ENCODE results near the gene CYP4F11.
"Not testable (repeated sequence)": the region's sequence is repeated elsewhere in the genome, so short reads cannot be mapped to it uniquely, and the experiment has no call there.

CYP4F11 gene

GRCh38 chr19:15936173-15936572, 1.8 kb upstream of the CYP4F11 start:
- Mint-ChIP-seq H3K27me3 (peaks cover 4% of the 10 kb centered on the region), H3K4me1 (no peaks in the 10 kb centered on the region), H3K27ac (no peak overlapping the region), H3K4me3 (no peak overlapping the region), H3K9me3 (no peaks in the 10 kb centered on the region), H3K36me3 (no peaks in the 10 kb centered on the region)

GRCh38 chr19:15935167-15935702, 906 bp upstream of the CYP4F11 start:
- Mint-ChIP-seq H3K27me3 (peaks cover 2% of the 10 kb centered on the region), H3K36me3 (no peaks in the 10 kb centered on the region), H3K4me1 (no peaks in the 10 kb centered on the region), H3K9me3 (no peaks in the 10 kb centered on the region), H3K4me3 (no peak overlapping the region), H3K27ac (no peak overlapping the region)

GRCh38 chr19:15933761-15934331, 483 bp downstream of the CYP4F11 start:
- H3K4me3 Mint-ChIP-seq, H3K9me3 Mint-ChIP-seq, H3K27ac Mint-ChIP-seq, H3K27me3 Mint-ChIP-seq, H3K4me1 Mint-ChIP-seq, H3K36me3 Mint-ChIP-seq: not testable (repeated sequence)

GRCh38 chr19:15928321-15928720, 6.0 kb downstream of the CYP4F11 start:
- Mint-ChIP-seq H3K27ac (no peak overlapping the region), H3K9me3 (no peaks in the 10 kb centered on the region), H3K27me3 (peaks cover 19% of the 10 kb centered on the region), H3K4me1 (no peaks in the 10 kb centered on the region), H3K36me3 (no peaks in the 10 kb centered on the region), H3K4me3 (no peak overlapping the region)

- Mint-ChIP-seq H3K4me3 (no peak overlapping the region), H3K27me3 (peaks cover 20% of the 10 kb centered on the region), H3K27ac (no peak overlapping the region), H3K36me3 (no peaks in the 10 kb centered on the region), H3K9me3 (no peaks in the 10 kb centered on the region), H3K4me1 (no peaks in the 10 kb centered on the region)
Measured at GRCh38 chr19:15926484-15926883, 7.8 kb downstream of the CYP4F11 start.

GRCh38 chr19:15923702-15924101, 10.6 kb downstream of the CYP4F11 start:
- Mint-ChIP-seq H3K27me3 (peaks cover 19% of the 10 kb centered on the region), H3K4me1 (no peaks in the 10 kb centered on the region), H3K9me3 (no peaks in the 10 kb centered on the region), H3K4me3 (no peak overlapping the region), H3K36me3 (no peaks in the 10 kb centered on the region), H3K27ac (no peak overlapping the region)

- H3K36me3 Mint-ChIP-seq: no peaks in the 10 kb centered on the region
- H3K4me1 Mint-ChIP-seq: no peaks in the 10 kb centered on the region
- H3K27me3 Mint-ChIP-seq: peaks cover 25% of the 10 kb centered on the region
- H3K4me3 Mint-ChIP-seq: no peak overlapping the region
- no peaks in the 10 kb centered on the region for H3K9me3 Mint-ChIP-seq
- no peak overlapping the region for H3K27ac Mint-ChIP-seq
Measured at GRCh38 chr19:15922021-15922420, 12.3 kb downstream of the CYP4F11 start.

GRCh38 chr19:15919243-15919642, 15.1 kb downstream of the CYP4F11 start:
- H3K27ac Mint-ChIP-seq: no peak overlapping the region
- H3K36me3 Mint-ChIP-seq: peaks cover 4% of the 10 kb centered on the region
- H3K9me3 Mint-ChIP-seq: no peaks in the 10 kb centered on the region
- H3K27me3 Mint-ChIP-seq: peaks cover 30% of the 10 kb centered on the region
- no peaks in the 10 kb centered on the region for H3K4me1 Mint-ChIP-seq
- no peak overlapping the region for H3K4me3 Mint-ChIP-seq

- Mint-ChIP-seq H3K4me1 (peaks cover 6% of the 10 kb centered on the region), H3K27me3 (peaks cover 44% of the 10 kb centered on the region), H3K27ac (no peak overlapping the region), H3K4me3 (no peak overlapping the region), H3K9me3 (no peaks in the 10 kb centered on the region), H3K36me3 (peaks cover 4% of the 10 kb centered on the region)
Measured at GRCh38 chr19:15915109-15915508, 19.2 kb downstream of the CYP4F11 start.

- Mint-ChIP-seq H3K36me3 (peaks cover 4% of the 10 kb centered on the region), H3K4me1 (peaks cover 6% of the 10 kb centered on the region), H3K27me3 (peaks cover 50% of the 10 kb centered on the region)
Measured at GRCh38 chr19:15913830-15914229, 20.5 kb downstream of the CYP4F11 start.

GRCh38 chr19:15913384-15913783, 20.9 kb downstream of the CYP4F11 start:
- Mint-ChIP-seq H3K4me1 (peaks cover 6% of the 10 kb centered on the region), H3K27ac (no peak overlapping the region), H3K4me3 (no peak overlapping the region), H3K9me3 (no peaks in the 10 kb centered on the region), H3K27me3 (peaks cover 50% of the 10 kb centered on the region), H3K36me3 (peaks cover 4% of the 10 kb centered on the region)

More at GRCh38 chr19:15913830-15914229, 20.5 kb downstream of the CYP4F11 start:
- no peak overlapping the region for H3K4me3 Mint-ChIP-seq
- no peaks in the 10 kb centered on the region for H3K9me3 Mint-ChIP-seq
- H3K27ac Mint-ChIP-seq: no peak overlapping the region

- Mint-ChIP-seq H3K27ac (no peak overlapping the region), H3K36me3 (peaks cover 7% of the 10 kb centered on the region), H3K4me1 (peaks cover 6% of the 10 kb centered on the region), H3K9me3 (peaks cover 4% of the 10 kb centered on the region), H3K4me3 (no peak overlapping the region), H3K27me3 (peaks cover 45% of the 10 kb centered on the region)
Measured at GRCh38 chr19:15911599-15912235, 22.6 kb downstream of the CYP4F11 start.

- peaks cover 33% of the 10 kb centered on the region for H3K27me3 Mint-ChIP-seq
- peaks cover 13% of the 10 kb centered on the region for H3K9me3 Mint-ChIP-seq
- peaks cover 3% of the 10 kb centered on the region for H3K36me3 Mint-ChIP-seq
- H3K4me1 Mint-ChIP-seq: peaks cover 8% of the 10 kb centered on the region
- no peak overlapping the region for H3K27ac Mint-ChIP-seq
- no peak overlapping the region for H3K4me3 Mint-ChIP-seq
Measured at GRCh38 chr19:15905026-15905425, 29.3 kb downstream of the CYP4F11 start.

- not testable (repeated sequence) for H3K4me1 Mint-ChIP-seq, H3K4me3 Mint-ChIP-seq, H3K36me3 Mint-ChIP-seq, H3K27ac Mint-ChIP-seq
- H3K27me3 Mint-ChIP-seq: peaks cover 30% of the 10 kb centered on the region
- H3K9me3 Mint-ChIP-seq: peaks cover 13% of the 10 kb centered on the region
Measured at GRCh38 chr19:15902898-15903297, 31.4 kb downstream of the CYP4F11 start.

GRCh38 chr19:15902254-15902653, 32.1 kb downstream of the CYP4F11 start:
- Mint-ChIP-seq H3K27ac (no peak overlapping the region), H3K36me3 (peaks cover 3% of the 10 kb centered on the region), H3K4me3 (no peak overlapping the region), H3K9me3 (peaks cover 13% of the 10 kb centered on the region), H3K4me1 (peaks cover 9% of the 10 kb centered on the region), H3K27me3 (peaks cover 27% of the 10 kb centered on the region)

- peaks cover 4% of the 10 kb centered on the region for H3K9me3 Mint-ChIP-seq
- peak overlapping the region; percentile 75 for H3K4me3 Mint-ChIP-seq
- H3K27me3 Mint-ChIP-seq: peaks cover 28% of the 10 kb centered on the region
- H3K4me1 Mint-ChIP-seq: peaks cover 9% of the 10 kb centered on the region
- H3K27ac Mint-ChIP-seq: no peak overlapping the region
- no peaks in the 10 kb centered on the region for H3K36me3 Mint-ChIP-seq
Measured at GRCh38 chr19:15900504-15900903, 33.8 kb downstream of the CYP4F11 start.

Data from activated naive CD4-positive, alpha-beta T cell treated with anti-CD3 and anti-CD28 coated beads, Interleukin-2, amount 50 U/mL, for 24 hours (primary cell).